Fibroblast of skin of back (primary cell): Measurements from ENCODE around the gene PRKN.
"Not testable (repeated sequence)": the region's sequence is repeated elsewhere in the genome, so short reads cannot be mapped to it uniquely, and the experiment has no call there.

Experiments
- DNase-seq: peaks from one replicate; pipeline ENCODE4 v3.0.0-alpha.2; 2013

The PRKN gene

GRCh38 chr6:161508341-161508740 is 1219.2 kb downstream of the PRKN start:
- DNase-seq, result no peak

- no peak for DNase-seq
Observed at GRCh38 chr6:161507375-161507774, 1220.2 kb downstream of the PRKN start.

- DNase-seq, result no peak
Observed at GRCh38 chr6:161503570-161503969, 1224.0 kb downstream of the PRKN start.

- DNase-seq, result no peak
Observed at GRCh38 chr6:161498881-161499280, 1228.7 kb downstream of the PRKN start.

GRCh38 chr6:161498359-161498758 is 1229.2 kb downstream of the PRKN start:
- DNase-seq, result peak; percentile 55

- DNase-seq, result no peak
Observed at GRCh38 chr6:161496941-161497340, 1230.6 kb downstream of the PRKN start.

- not testable (repeated sequence) for DNase-seq
Observed at GRCh38 chr6:161496271-161496670, 1231.3 kb downstream of the PRKN start.

GRCh38 chr6:161494566-161494965 is 1233.0 kb downstream of the PRKN start:
- no peak for DNase-seq

- no peak for DNase-seq
Observed at GRCh38 chr6:161493576-161494118, 1233.9 kb downstream of the PRKN start.

- DNase-seq, result no peak
Observed at GRCh38 chr6:161489626-161490306, 1237.8 kb downstream of the PRKN start.

- peak; percentile 14 for DNase-seq
Observed at GRCh38 chr6:161487694-161488093, 1239.9 kb downstream of the PRKN start.

- DNase-seq, result no peak
Observed at GRCh38 chr6:161487217-161487531, 1240.4 kb downstream of the PRKN start.

- peak; percentile 30 for DNase-seq
Observed at GRCh38 chr6:161486361-161487216, 1241.0 kb downstream of the PRKN start.

GRCh38 chr6:161482517-161482858 is 1245.1 kb downstream of the PRKN start:
- no peak for DNase-seq

GRCh38 chr6:161481786-161482516 is 1245.6 kb downstream of the PRKN start:
- no peak for DNase-seq

GRCh38 chr6:161480421-161481155 is 1247.0 kb downstream of the PRKN start:
- DNase-seq, result no peak

- DNase-seq, result no peak
Observed at GRCh38 chr6:161479376-161479775, 1248.2 kb downstream of the PRKN start.

GRCh38 chr6:161477876-161478425 is 1249.6 kb downstream of the PRKN start:
- no peak for DNase-seq

GRCh38 chr6:161476711-161477110 is 1250.9 kb downstream of the PRKN start:
- no peak for DNase-seq

GRCh38 chr6:161465403-161465802 is 1262.2 kb downstream of the PRKN start:
- DNase-seq, result no peak

GRCh38 chr6:161463071-161463470 is 1264.5 kb downstream of the PRKN start:
- no peak for DNase-seq

- DNase-seq, result no peak
Observed at GRCh38 chr6:161462148-161462547, 1265.4 kb downstream of the PRKN start.
